Neural progenitor cell (in vitro differentiated cells): ENCODE results near the gene ZDHHC19.

ENCODE experiments used
- EZH2 ChIP-seq: fragments of 200-600 bp; sonication (generic); IDR thresholded peaks from 2 replicates; pipeline ENCODE4 v1.6.1; 2017; ENCODE audit warnings: antibody characterized with exemption, mild to moderate bottlenecking, moderate library complexity
- EZH2phosphoT487 ChIP-seq: fragments of 200-600 bp; sonication (generic); IDR thresholded peaks from 2 replicates; pipeline ENCODE4 v1.6.1; 2017; ENCODE audit warnings: antibody characterized with exemption
- TF ChIP-seq, protein P1 (sequence below): fragments of 200-600 bp; sonication (generic); IDR thresholded peaks from 2 replicates; pipeline ENCODE4 v1.5.1; 2017; ENCODE audit warnings: antibody characterized with exemption, mild to moderate bottlenecking

DNA sequence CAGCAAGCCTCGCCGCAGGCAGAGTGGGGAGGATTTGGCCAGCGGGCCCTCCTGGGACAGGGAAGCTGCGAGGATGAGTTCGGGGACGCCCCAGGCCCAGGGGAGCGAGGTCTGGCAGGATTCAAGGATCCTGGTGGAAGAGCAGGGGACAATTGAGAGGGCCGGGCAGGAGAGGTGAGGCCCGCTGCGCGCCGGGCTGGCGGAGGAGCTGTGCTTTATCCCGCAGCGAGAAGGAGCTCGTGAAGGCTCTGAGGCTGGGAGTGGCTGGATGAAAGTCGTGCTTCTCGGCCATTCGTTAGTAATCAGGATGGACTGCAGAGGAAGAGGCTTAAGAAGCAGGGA lies 8.7 kb upstream of the ZDHHC19 start:
- TF ChIP-seq, protein P1, sequence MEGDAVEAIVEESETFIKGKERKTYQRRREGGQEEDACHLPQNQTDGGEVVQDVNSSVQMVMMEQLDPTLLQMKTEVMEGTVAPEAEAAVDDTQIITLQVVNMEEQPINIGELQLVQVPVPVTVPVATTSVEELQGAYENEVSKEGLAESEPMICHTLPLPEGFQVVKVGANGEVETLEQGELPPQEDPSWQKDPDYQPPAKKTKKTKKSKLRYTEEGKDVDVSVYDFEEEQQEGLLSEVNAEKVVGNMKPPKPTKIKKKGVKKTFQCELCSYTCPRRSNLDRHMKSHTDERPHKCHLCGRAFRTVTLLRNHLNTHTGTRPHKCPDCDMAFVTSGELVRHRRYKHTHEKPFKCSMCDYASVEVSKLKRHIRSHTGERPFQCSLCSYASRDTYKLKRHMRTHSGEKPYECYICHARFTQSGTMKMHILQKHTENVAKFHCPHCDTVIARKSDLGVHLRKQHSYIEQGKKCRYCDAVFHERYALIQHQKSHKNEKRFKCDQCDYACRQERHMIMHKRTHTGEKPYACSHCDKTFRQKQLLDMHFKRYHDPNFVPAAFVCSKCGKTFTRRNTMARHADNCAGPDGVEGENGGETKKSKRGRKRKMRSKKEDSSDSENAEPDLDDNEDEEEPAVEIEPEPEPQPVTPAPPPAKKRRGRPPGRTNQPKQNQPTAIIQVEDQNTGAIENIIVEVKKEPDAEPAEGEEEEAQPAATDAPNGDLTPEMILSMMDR, result no peak
- TF ChIP-seq EZH2 (no peak), EZH2phosphoT487 (no peak)
